NCI-H1092 (cell line): ENCODE measurements around the gene KCTD6.
"Not testable (repeated sequence)": the region's sequence is repeated elsewhere in the genome, so short reads cannot be mapped to it uniquely, and the experiment has no call there.

Experiments used
- DNase-seq: peaks from one replicate; lab custom pipeline; 2025; lab: John Stamatoyannopoulos, UW

The KCTD6 gene

GRCh38 chr3:58524326-58524888, 32.5 kb downstream of the KCTD6 start:
- no peak for DNase-seq

GRCh38 chr3:58526515-58526957, 34.6 kb downstream of the KCTD6 start:
- DNase-seq, result no peak

GRCh38 chr3:58527440-58527839, 35.5 kb downstream of the KCTD6 start:
- not testable (repeated sequence) for DNase-seq

- peak; percentile 8 for DNase-seq
These were observed 36.7 kb downstream of the KCTD6 start for GRCh38 chr3:58528629-58529028.

GRCh38 chr3:58529516-58530353, 37.8 kb downstream of the KCTD6 start:
- no peak for DNase-seq

GRCh38 chr3:58530354-58530865, 38.5 kb downstream of the KCTD6 start:
- no peak for DNase-seq

- no peak for DNase-seq
These were observed 39.7 kb downstream of the KCTD6 start for GRCh38 chr3:58531555-58531954.

GRCh38 chr3:58531956-58532355, 40.1 kb downstream of the KCTD6 start:
- no peak for DNase-seq

- DNase-seq, result peak; percentile 50
These were observed 40.9 kb downstream of the KCTD6 start for GRCh38 chr3:58532794-58533220.

- no peak for DNase-seq
These were observed 42.9 kb downstream of the KCTD6 start for GRCh38 chr3:58534592-58535494.

GRCh38 chr3:58535531-58536500, 43.9 kb downstream of the KCTD6 start:
- DNase-seq, result no peak

- DNase-seq, result peak; percentile 26
These were observed 44.9 kb downstream of the KCTD6 start, which contains the start of gene ACOX2 for GRCh38 chr3:58536501-58537411. ACOX2 (minus strand) TSS chr3:58537190; CDS start chr3:58535106, 2,084 bp downstream.

- DNase-seq, result no peak
These were observed 45.8 kb downstream of the KCTD6 start for GRCh38 chr3:58537412-58538301.

- DNase-seq, result no peak
These were observed 47.7 kb downstream of the KCTD6 start for GRCh38 chr3:58539626-58540025.

GRCh38 chr3:58540176-58540858, 48.4 kb downstream of the KCTD6 start:
- no peak for DNase-seq

GRCh38 chr3:58544541-58544940, 52.6 kb downstream of the KCTD6 start:
- DNase-seq, result no peak

- no peak for DNase-seq
These were observed 59.8 kb downstream of the KCTD6 start for GRCh38 chr3:58551636-58552180.
